GM12874 (cell line): Measurements from ENCODE around the gene LRRC4.

Experiments used
- CTCF ChIP-seq: IDR thresholded peaks from 2 replicates; pipeline ENCODE4 v1.5.1; 2011; ENCODE audit warnings: low read depth, mild to moderate bottlenecking, control low read depth, low read length, moderate library complexity; ENCODE audit not compliant: insufficient read depth

The LRRC4 gene

GRCh38 chr7:128036226-128036940, 5.1 kb upstream of the LRRC4 start:
- no peak for TF ChIP-seq CTCF

- 0 out of 2 replicates have a peak, but pooled peaks have one; percentile 10 for TF ChIP-seq CTCF
Measured at GRCh38 chr7:128035712-128036111, 4.5 kb upstream of the LRRC4 start.

- no peak for TF ChIP-seq CTCF
Measured at GRCh38 chr7:128034825-128035224, 3.6 kb upstream of the LRRC4 start.

GRCh38 chr7:128033246-128033645, 2.0 kb upstream of the LRRC4 start:
- TF ChIP-seq CTCF: no peak

- TF ChIP-seq CTCF: no peak
Measured at GRCh38 chr7:128032605-128033235, 1.5 kb upstream of the LRRC4 start.

GRCh38 chr7:128031901-128032604, 816 bp upstream of the LRRC4 start:
- TF ChIP-seq CTCF: no peak

- TF ChIP-seq CTCF: no peak
Measured at GRCh38 chr7:128030263-128030653, 979 bp downstream of the LRRC4 start.
